HG02623 (cell line): ENCODE results near the gene LRRN3.
"Not testable (repeated sequence)": the region's sequence is repeated elsewhere in the genome, so short reads cannot be mapped to it uniquely, and the experiment has no call there.

Source experiments
- ATAC-seq: cut with Tn5 transposase; IDR thresholded peaks from one replicate; pipeline ENCODE4 v1.9.1; 2021; ENCODE audit warnings: moderate library complexity; ENCODE audit not compliant: unreplicated experiment

The LRRN3 gene

DNA sequence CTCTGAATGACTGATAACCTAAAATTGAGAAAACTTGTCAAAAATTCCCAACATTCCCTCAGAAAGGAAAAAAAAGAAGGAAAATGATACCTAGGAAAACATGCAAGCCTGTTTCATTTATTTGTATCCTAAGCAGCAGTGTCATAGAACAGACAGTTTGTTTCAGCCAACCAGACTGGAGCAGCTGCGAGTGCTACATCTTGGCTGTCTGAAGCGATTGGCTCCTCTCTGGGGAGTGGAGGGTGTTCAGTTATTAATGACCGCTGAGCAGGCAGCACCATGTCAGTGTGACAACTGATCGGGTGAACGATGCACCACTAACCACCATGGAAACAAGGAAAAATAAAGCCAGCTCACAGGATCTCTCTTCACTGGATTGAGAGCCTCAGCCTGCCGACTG is at the start of gene LRRN3:
LRRN3 (plus strand) TSS at position 282 of the 400 bp plus-strand sequence. CDS start 31,646 bp downstream, outside the sequence.
- no peak for ATAC-seq

GRCh38 chr7:111041577-111041976 is 49.4 kb upstream of the LRRN3 start:
- ATAC-seq: no peak

DNA sequence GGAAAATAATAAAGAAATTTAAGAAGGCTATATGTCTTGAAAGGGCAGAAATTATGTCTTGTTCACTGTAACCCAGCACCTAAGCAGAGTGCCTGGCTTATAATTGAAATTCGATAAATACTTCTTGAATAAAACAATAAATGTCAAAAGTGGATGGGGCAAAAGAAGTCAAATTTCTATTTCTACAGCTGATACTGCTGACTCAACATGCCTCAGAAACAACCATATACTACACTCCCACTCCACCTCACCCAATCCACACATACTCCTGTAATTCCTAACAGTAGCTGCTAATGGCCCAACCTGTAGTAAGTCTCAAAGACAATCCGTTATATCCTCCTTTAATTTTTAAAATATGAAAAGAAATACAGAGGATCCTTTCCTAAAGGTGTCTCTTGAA is 48.1 kb upstream of the LRRN3 start:
- ATAC-seq: no peak

DNA sequence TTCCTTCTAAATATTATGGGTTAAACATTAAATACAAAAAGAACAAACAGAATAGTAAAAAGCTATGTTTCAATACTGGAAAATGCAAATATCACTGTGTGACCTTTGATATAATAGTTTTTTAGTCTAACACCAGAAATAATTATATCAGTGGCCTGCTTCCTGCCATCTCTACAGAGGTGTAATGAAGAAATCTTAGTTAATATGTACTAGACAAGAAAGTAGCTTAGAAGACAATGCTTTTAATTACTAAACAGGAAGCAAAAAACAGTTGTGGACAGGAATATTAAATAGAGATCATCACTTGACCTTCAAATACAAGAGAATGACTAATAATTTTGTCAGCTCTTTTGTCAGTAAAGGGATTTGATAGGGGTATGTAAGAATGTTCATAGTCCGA is 47.4 kb upstream of the LRRN3 start:
- peak; percentile 75 for ATAC-seq

DNA sequence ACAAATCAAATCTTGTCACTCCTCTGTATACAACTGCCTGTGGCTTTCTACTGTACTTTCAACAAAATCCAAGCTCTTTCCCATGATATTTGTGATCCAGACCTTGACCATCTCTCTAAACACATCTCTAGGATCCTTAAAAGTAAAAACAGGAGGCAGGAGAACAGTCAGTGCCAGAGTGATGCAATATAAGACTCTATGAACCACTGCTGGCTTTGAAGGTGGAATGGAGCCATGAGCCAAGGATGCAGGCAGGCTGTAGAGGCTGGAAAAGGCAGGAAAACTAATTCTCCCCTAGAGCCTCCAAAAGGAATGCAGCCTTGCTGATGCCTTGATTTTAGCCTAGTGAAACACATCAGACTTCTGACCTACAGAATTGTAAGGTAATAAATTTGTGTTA is 45.5 kb upstream of the LRRN3 start:
- ATAC-seq: no peak

GRCh38 chr7:111047595-111047994 is 43.3 kb upstream of the LRRN3 start:
- no peak for ATAC-seq

DNA sequence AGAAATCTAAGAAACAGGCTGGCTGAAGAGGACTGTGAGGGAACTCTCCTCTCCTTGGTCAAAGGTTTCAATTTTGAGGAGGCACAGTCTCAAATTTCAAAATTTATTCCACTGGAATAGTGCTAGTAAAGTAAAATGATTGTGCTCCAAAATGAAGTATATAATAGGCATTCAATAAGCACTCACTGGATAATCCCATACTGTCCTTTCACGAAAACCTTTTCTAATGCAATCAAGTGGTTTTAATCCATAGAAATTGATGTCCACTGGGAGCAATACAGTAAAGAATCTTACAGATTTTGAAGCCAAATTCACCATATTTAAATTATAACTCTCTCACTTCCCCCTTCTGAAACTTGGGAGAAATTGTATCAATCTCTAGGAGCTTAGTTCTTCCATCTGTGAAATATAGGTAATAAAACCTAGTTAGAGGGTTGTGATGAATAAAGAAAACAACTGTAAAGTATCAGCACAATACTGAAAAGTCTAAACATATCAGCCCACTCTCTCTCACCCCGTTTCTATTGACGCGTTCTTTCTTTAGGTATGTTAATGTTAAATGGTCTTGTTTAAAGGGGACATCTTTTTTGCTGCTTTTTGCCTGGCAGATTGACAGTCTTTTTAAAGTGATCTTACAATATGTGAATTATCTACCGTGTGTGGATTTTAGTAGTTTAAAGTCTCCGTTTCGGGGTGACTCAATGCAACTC is 40.8 kb upstream of the LRRN3 start:
- ATAC-seq: no peak

- no peak for ATAC-seq
Observed at GRCh38 chr7:111050875-111051416, 40.0 kb upstream of the LRRN3 start.

DNA sequence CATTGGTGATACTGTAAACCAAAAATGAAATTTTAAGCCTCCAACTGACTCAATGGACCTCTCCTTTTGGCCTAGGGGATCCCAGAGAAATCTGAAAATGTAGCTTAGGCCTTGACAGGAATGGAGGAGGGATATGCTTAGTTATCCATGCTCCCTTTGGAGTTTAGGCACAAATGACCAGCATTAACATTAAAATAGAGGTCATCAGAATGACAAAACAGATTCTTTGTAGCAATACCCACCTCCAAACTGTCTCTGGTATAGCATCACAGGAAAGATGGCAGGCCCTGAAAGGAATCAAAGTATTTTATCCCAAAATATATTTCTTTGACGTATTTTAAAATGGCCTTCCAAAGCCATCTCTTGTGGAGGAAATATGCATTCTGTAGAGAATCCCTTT is 39.1 kb upstream of the LRRN3 start:
- ATAC-seq: no peak

GRCh38 chr7:111053035-111053434 is 37.9 kb upstream of the LRRN3 start:
- no peak for ATAC-seq

- ATAC-seq: no peak
Observed at GRCh38 chr7:111056371-111056770, 34.6 kb upstream of the LRRN3 start.

DNA sequence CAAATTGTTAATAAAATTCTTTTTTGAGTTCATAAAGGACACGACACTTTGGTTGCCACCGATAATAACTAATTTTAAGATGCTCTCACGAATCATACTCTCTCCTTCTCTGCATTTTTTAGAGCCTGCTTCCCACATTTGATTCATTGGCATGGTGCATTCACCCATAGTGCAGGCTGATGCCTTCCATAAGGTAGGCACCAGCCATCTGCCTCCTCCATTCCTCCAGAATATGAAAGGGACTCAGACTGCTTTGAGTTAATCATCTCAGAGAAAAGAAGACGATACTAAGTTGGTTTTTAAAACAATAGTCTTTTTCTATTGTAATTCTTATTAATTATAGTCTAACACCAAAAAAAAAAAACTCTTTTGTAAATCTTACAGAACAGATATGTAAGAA is 33.9 kb upstream of the LRRN3 start:
- ATAC-seq: no peak

GRCh38 chr7:111059833-111060232 is 31.1 kb upstream of the LRRN3 start:
- ATAC-seq: no peak

DNA sequence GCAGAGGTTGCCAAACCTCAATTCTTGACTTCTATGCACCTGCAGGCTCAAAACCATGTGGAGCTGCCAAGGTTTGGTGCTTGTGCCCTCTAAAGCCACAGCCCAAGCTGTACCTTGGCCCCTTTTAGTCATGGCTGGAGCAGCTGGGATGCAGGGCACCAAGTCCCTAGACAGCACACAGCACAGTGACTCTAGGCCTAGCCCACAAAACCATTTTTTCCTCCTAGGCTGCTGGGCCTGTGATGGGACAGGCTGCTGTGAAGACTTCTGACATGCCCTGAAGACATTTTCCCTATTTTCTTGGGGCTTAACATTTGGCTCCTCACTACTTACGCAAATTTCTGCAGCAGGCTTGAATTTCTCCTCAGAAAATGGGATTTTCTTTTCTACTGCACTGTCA is 27.8 kb upstream of the LRRN3 start:
- no peak for ATAC-seq

GRCh38 chr7:111067251-111067650 is 23.7 kb upstream of the LRRN3 start:
- ATAC-seq: no peak

DNA sequence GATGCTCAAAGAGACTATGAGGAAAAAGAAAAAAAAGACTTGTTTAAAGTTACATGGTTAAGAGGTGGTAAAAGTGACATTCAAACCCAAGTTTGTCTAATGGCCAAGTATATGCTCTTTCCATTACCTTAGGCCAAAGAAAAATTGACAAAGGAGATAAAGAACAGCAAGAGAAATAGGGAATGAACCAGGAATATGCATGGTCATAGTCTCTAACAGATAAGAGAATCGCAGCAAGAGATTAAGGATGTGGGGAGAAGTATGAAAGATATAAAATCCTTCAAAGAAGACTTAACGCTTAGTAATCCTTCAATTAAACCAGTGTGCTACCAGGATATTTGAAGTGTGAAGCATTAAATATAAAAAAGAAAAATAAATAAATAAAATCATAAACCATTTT is 23.2 kb upstream of the LRRN3 start:
- ATAC-seq: no peak

DNA sequence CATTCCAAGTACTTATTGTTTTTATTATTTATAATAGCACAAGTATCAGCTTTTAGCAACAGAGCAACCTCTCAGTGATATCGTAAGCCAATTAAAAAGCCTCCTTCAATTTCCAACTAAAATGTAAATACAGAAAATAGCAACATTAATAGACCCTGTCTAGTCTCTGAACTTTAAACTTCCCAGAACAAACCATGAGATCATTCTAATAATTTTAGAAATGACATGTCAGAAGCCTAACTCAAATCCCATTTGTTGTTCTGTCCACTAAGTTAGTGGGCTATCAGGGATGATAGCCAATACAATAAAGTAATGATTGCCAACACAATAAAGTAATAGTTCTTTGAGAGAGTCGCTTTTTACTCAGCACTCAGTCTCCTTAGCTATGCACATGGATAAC is 22.3 kb upstream of the LRRN3 start:
- no peak for ATAC-seq

GRCh38 chr7:111071556-111071955 is 19.4 kb upstream of the LRRN3 start:
- ATAC-seq: no peak

GRCh38 chr7:111072658-111073057 is 18.3 kb upstream of the LRRN3 start:
- not testable (repeated sequence) for ATAC-seq

DNA sequence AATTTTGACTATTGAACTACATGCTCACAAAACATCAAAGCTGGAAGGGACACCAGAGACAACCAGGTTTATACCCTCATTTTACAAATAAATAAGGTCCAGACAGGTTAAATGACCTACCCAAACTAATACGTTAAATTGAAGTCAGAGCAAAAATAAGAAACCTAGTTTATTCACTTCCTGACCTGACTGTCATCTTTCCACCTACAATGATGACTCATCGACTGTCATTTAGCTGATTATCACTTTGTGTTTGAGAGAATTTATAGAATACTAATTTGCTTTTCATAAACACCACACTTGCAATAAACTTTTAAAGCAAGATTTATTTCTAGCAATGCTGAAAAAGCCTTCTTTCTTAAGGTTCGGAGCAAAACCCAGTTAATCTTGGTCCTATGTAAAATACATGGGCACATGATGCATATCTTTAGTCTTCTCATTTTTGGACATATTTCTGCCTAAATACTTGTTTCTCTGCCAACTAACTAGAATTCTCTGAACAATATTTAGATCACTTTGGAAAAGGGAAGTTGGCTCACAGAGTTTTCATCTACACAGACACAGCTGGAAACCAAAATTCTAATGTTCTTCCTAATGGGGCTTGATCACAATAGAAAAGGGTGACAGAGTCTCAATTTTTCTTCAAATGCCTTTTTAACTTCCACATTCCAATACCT is 16.7 kb upstream of the LRRN3 start:
- ATAC-seq: no peak

GRCh38 chr7:111074748-111075146 is 16.2 kb upstream of the LRRN3 start:
- no peak for ATAC-seq

GRCh38 chr7:111075498-111075897 is 15.4 kb upstream of the LRRN3 start:
- ATAC-seq: no peak
